Activated naive CD4-positive, alpha-beta T cell (primary cell): ENCODE results near the gene TRMT61B.

Source experiments
- DNase-seq, 4 experiments: peaks; one replicate each; lab custom pipeline; 2025; lab: John Stamatoyannopoulos, UW

TRMT61B gene

GRCh38 chr2:28855977-28856376 is 14.1 kb downstream of the TRMT61B start:
- DNase-seq: no peak

GRCh38 chr2:28855193-28855592 is 14.9 kb downstream of the TRMT61B start:
- no peak for DNase-seq

DNA sequence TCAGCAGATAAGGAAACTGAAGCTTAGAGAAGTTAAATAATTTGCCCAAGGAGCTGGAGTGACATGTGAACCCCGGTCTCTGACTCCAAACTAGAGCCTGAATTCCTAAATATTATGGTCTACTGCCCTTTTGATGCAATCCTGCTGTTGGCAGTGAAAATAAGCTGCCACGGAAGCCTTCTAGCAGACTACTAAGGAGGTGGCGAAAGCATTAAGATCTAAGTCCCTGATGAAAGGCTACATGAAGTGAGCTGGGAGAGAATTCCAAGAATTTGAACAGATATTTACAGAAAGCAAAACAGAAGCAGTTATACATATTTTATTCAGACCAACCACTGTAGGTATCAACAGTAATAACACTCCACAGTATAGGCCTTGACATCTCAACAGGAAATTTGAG is 28.1 kb downstream of the TRMT61B start:
- DNase-seq: no peak

- DNase-seq: no peak
These were observed 31.1 kb downstream of the TRMT61B start for GRCh38 chr2:28838971-28839370.

DNA sequence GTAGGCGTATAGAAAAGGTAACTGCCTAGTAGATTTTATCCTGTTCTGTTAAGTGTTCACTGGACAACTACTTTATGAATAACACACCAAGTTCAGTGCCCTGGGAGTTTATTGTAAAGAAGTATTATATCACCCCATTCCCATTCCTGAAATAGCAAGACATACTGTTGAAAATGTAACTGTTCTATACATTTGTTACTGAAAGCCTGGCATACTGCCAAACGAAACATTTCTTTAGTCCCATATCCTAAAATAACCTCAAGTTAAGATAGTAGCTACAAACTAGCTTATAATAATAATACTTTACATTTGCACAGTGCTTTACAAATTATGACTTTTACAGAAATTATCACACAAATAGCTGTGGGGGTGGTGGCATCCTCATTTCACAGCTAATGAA is 34.3 kb downstream of the TRMT61B start:
- no peak for DNase-seq

- DNase-seq: no peak
These were observed 36.2 kb downstream of the TRMT61B start for GRCh38 chr2:28833740-28834470.

GRCh38 chr2:28828382-28828781 is 41.7 kb downstream of the TRMT61B start:
- DNase-seq: no peak

DNA sequence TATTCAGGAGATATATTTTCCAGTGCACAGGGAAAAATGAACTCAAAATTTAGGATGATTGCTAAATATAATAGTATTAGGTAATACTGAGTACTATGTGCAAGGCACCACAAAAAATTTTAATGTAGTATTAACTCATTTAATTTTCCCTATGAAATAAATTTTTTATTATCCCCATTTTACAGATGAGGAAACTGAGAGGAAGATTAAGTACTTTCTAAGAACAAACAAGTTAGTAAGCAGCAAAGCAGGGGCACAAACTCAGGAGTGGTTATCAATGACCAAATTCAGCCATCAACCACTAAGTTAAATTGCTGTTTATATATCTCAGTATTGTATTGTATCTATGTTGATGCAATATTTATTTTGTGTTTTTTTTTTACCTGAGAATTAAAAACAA is 45.2 kb downstream of the TRMT61B start:
- no peak for DNase-seq

DNA sequence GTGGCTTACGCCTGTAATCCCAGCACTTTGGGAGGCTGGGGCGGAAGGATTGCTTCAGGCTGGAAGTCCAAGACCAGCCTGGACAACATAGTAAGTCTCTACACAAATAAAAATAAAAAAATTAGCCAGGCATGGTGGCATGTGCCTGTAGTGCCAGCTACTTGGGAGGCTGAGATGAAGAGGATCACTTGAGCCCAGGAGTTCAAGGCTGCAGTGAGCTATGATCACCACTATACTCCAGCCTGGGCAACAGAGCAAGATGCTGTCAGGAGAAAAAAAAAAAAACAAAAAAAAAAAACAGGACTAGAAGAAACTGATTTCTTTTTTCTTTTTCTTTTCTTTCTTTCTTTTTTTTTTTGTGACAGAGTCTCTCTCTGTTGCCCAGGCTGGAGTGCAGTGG is 45.9 kb downstream of the TRMT61B start:
- no peak for DNase-seq

- no peak for DNase-seq
These were observed 48.1 kb downstream of the TRMT61B start for GRCh38 chr2:28822036-28822435.

- DNase-seq: peak in 2 of 4 experiments; percentile 1 to 20
These were observed 48.7 kb downstream of the TRMT61B start for GRCh38 chr2:28821295-28821958.

GRCh38 chr2:28818053-28818452 is 52.1 kb downstream of the TRMT61B start:
- DNase-seq: no peak

GRCh38 chr2:28810384-28811285 is 59.5 kb downstream of the TRMT61B start, which contains the start of gene SPDYA:
Gene SPDYA, plus strand, starts transcription at chr2:28810834. Its CDS starts 5,181 bp downstream, at chr2:28816015.
- DNase-seq: peak; percentile 50 to 77 (median 60)

GRCh38 chr2:28809927-28810326 is 60.2 kb downstream of the TRMT61B start:
- peak in 1 of 4 experiments; percentile 1 for DNase-seq

DNA sequence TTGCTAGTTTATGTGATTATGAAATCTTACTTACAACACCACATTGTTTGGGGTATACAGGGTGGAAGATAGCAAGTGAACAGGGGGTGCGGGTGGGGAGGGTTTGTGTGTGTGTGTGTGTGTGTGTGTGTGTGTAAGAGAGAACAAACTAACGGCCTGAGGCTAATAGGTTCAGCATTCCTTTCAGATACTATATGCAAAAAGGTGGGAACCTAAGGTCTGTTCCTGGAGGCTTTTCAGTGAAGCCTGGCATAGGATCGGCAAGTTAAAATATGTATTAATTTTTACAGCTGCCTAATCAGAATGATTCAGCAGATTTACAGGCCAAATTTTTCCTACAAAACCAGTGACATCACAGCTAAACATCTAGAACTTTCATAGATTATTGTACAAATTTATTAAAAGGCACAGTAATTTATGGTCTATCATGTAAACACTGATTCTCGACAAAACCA is 67.1 kb downstream of the TRMT61B start:
- no peak for DNase-seq

GRCh38 chr2:28801726-28802125 is 68.4 kb downstream of the TRMT61B start:
- DNase-seq: no peak
